ENCODE results near the gene KCNQ4.

KCNQ4 gene

GRCh38 chr1:40777224-40777970, 6.2 kb upstream of the KCNQ4 start:
- DNase-seq (ENCODE audit: low read depth in 2 of 2): no peak

GRCh38 chr1:40780678-40781607, 2.6 kb upstream of the KCNQ4 start:
- no peak for DNase-seq (ENCODE audit: low read depth in 2 of 2)

- no peak for DNase-seq (ENCODE audit: low read depth in 2 of 2)
Observed at GRCh38 chr1:40781608-40781971, 2.0 kb upstream of the KCNQ4 start.

DNA sequence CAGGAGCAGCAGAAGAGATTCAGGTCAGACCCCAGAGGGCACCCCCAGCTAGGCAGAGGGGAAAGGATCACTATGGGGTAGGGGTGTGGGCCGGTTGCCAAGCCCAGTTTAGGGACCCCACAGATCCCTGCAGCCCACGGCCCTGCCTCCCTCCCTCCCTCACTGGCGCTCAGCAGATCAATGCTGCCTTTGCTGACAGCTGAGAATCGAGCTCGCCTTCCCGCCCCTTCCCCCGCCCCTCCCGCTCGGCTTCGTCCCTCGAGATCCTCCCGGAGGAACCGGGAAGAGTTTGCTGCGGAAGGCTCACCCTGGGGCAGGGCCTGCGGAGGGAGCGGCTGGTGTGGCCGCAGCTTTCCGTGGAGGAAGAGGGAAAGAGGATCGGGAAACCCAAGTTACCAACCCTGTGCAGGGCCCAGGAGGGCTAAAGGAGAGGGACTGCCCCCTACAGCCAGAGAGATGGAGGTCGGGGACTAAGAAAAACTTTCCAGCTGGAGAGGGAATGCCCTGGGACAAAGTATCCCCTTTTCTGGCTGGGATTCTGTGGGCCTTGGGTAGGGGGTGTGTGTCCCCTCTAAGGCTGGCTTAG, 1.1 kb upstream of the KCNQ4 start:
- DNase-seq (ENCODE audit: low read depth in 2 of 2): no peak

- DNase-seq (ENCODE audit: low read depth in 2 of 2): no peak
Observed at GRCh38 chr1:40784141-40784770, 669 bp downstream of the KCNQ4 start.

DNA sequence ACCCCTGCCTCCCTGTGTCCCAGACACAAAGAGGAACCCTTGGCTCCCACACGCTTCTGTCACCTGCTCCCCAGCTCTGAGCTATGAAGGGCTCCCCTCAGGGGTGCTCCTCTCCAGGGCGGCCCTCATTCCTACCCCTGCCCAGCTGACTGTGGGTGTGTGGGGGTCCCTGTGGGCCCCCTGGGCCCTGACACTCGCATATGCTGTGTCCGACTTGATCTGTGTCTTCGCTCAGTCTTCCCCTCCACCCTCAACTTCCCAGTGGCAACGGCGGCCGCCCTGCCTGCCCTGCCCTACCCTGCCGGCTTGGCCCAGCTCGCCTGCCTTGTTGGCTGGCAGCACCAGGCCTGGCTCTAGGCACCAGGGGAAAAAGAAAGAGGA, 1.2 kb downstream of the KCNQ4 start:
- no peak for DNase-seq (ENCODE audit: low read depth in 2 of 2)

DNA sequence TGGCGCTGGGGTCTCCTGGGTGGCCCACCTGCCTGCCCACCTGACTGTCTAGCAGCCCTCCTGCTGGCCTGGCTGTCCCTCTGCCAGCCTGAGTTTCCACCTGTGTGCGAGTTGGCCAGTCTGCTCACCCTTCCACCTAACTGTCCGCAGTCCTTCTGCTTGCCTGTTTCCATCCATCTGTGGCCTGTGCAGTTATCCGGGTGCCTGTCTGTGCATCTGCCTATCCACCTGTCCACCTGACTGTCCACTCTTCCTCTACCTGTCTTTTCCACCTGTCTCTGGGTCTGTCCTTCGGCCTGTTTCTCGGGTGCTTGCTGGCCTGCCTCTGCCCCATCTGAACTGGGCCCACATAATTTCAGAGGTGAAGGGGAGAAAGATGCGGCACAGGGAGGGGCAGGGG, 1.9 kb downstream of the KCNQ4 start:
- DNase-seq (ENCODE audit: low read depth in 2 of 2): no peak

DNA sequence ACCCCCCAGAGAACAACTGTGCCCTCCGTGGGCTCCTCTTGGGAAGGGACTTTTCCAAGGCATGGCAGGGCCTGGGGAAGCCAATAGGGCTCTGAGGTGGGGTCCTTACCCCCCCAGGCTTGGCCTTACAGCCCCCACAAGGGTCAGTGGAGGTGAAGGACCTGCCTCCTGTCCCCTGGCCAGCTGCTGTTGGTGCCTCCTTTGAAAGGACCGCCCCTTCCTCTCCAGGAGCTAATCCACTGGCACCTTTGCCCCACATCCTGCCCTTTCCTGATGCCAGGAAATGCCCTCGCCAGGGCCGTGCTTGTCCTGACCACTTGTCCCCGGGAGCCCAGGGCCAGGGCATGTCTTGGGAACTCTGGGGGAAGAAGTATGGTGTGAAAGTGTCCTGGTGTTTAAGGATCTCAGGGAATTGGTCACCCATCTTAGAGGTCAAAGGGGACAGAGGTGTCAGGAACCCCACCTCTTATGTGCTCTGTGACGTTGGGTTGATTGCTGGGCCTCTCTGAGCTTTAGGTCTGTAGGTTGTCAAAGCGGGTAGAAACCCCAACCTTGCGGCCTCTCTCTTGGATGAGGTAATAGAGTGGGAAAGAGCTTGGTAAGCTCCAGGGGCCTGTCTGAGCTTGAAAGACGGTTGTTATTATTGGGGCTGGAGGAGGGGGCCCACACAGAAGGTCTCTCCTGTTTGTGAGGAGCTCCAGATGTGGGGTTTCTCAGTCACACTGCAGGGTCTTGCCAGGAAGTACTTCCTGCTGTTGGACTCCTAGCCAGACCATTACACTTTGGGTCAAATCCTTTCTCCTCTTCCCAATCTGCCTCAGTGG, 2.8 kb downstream of the KCNQ4 start:
- DNase-seq (ENCODE audit: low read depth in 2 of 2): no peak

DNA sequence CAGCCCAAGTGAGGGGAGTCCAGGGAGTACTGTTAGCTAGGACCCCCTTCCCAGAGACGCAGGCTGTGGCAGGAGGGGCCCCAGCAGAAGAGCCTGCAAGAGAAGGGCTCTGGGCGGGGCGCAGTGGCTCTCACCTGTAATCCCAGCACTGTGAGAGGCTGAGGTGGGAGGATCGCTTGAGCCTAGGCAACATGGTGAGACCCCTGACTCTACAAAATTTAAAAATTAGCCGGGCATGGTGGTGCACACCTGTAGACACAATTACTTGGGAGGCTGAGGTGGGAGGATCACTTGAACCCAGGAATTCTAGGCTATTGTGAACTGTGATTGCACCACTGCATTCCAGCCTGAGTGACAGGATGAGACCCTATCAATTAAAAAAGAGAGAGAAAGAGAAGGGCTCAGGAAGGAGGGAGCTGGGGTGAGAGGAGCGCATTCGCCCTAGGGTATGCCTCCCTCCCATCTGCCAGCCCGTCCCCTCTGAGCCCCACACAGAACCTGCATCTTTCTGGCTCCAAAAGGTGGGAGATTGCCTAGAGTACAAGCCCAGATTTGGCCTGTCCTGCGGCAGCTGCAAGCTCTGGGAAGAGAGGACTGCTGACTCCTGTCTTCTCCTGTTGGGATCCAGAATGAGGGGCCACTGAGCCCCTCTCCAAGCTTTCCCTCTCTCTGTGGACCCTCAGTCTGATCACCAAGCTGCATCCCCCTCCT, 3.6 kb downstream of the KCNQ4 start:
- no peak for DNase-seq (ENCODE audit: low read depth in 2 of 2)

DNA sequence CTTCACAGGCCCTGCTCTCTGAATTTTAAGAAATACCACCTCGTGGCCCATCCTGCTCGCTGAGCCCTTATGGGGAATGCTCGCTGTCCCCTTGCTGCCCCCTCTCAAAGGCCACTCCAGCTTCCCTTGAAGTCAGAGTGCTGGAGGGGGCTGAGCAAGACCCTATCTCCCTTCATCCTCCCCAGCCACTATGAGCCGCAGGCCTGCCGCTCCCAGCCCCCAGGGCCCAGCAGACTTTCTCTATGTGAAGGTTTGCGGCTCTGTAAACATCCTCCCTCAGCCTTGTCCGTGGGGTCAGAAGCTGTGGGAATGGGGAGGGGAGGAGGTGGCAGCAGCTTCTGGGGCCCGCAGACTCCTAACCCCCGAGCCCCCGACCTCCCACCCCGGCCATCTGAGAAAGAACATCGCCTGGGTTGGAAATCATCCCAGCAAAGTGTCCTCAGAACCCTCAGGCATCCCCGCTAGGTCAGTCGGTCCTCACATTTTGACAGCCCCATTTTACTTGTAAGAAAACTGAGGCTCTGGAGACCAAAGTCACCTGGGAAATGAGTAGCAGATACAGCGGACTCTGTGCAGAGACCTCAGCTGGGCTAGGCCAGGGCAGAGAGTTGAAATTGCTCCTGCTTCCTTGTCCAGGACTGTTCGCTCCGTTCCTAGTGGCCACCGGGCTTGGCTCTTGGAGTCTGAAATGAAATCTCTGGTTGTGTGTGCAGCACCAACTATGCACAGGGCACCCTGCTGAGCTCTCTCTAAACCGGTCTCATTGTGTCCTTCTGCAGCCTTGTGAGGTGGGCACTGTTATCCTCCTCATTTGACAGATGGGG, 4.4 kb downstream of the KCNQ4 start:
- DNase-seq (ENCODE audit: low read depth in 2 of 2): no peak

- no peak for DNase-seq (ENCODE audit: low read depth in 2 of 2)
Observed at GRCh38 chr1:40788561-40789341, 5.2 kb downstream of the KCNQ4 start.

GRCh38 chr1:40789342-40789598, 5.7 kb downstream of the KCNQ4 start:
- no peak for DNase-seq (ENCODE audit: low read depth in 2 of 2)

- no peak for DNase-seq (ENCODE audit: low read depth in 2 of 2)
Observed at GRCh38 chr1:40789661-40790430, 6.3 kb downstream of the KCNQ4 start.

DNA sequence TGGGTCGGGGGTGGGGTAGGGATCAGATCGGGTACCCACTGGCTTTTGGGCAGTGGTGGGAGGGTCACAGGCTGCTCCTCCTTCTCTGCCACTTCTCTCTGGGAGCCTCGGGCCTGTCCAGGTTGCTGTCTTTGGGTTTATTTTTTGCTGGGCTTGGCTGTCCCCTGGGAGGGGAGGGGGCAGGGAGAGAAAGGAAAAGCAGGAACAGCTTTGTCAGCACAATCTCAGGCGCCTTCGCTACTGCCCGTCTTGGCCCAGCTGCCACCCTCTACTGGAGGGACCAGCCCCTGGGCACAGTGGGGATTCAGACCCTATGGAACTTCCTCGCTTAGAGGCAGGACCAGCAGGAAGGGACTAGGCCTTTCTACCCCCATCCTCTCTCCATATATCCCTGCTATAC, 8.4 kb downstream of the KCNQ4 start:
- DNase-seq (ENCODE audit: low read depth in 2 of 2): no peak

- no peak for DNase-seq (ENCODE audit: low read depth in 2 of 2)
Observed at GRCh38 chr1:40793617-40794016, 10.0 kb downstream of the KCNQ4 start.

DNA sequence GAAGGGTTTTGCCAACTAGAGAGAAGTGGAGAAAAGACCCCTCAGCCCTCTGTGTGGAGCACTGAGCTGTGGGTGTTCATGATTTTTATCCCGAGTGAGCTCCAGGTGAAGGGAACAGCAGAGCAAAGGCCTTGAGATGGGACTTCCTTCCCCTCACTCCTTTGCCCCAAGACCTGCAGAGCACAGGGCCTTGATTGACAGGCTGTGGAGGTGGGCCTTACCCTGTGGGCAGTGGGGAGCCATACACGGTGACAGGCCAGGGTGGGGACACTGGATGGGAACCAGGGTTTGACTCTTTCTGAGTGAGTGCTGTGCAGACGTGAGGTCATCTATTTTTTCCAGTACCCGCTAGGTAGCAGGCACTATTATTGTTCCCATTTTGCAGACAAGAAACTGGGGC, 10.5 kb downstream of the KCNQ4 start:
- no peak for DNase-seq (ENCODE audit: low read depth in 2 of 2)

DNA sequence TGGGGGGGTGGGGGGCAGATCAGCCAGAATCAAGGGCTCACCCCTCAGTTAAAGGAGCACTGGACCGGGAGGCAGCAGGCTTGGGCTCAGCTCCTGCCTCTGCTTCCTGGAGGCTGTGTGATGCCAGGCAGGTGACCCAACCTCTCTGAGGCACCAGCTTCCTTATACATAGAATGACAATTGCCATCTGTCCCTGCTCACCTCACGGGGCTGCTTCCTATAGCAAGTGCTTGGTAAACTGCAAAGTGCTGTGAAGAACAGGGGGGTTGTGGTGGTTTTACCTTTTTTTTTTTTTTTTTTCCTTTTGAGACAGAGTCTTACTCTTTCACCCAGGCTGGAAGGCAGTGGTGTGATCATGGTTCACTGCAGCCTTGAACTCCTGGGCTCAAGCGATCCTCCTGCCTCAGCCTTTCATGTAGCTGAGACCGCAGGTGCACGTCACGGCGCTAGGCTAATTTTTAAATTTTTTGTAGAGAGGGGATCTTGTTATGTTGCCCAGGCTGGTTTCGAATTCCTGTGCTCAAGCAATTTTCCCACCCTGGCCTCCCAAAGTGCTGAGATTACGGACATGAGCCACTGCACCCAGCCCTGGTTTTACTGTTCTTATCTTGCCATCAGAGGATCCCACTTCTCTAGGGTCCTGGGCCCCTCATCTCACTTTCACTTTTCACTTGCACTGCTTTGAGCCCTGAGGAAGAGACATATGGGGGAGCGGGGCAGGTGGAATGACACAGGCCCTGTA, 11.6 kb downstream of the KCNQ4 start:
- DNase-seq (ENCODE audit: low read depth in 2 of 2): no peak

All from stimulated activated CD8-positive, alpha-beta memory T cell treated with anti-CD3 and anti-CD28 coated beads, Interleukin-15, amount 100 ng/mL, for 48 hours (primary cell).